Esophagus squamous epithelium (tissue), 4 donors: ENCODE data around the gene MRPL37.

Source experiments
- POLR2A ChIP-seq, 4 donors: fragments of 450-650 bp; IDR thresholded peaks; one replicate each; pipeline ENCODE4 v1.6.1; 2017; ENCODE audit warnings: antibody characterized with exemption in 4 of 4, mild to moderate bottlenecking in 4 of 4, moderate library complexity in 3 of 4
- TF ChIP-seq, protein P1 (sequence below), 6 experiments: fragments of 450-650 bp in 4 of 6; fragments of 200-600 bp in 2 of 6; sonication (generic) in 2 of 6; IDR thresholded peaks; one replicate each; pipeline ENCODE4 v1.5.1; 2016 to 2019; ENCODE audit warnings: antibody characterized with exemption in 6 of 6, mild to moderate bottlenecking in 4 of 6, moderate library complexity in 4 of 6

GRCh38 chr1:54262244-54262643, 62.3 kb downstream of the MRPL37 start:
- TF ChIP-seq POLR2A (IDR thresholded peaks at IDR 0.05), result no peak
- TF ChIP-seq, protein P1, sequence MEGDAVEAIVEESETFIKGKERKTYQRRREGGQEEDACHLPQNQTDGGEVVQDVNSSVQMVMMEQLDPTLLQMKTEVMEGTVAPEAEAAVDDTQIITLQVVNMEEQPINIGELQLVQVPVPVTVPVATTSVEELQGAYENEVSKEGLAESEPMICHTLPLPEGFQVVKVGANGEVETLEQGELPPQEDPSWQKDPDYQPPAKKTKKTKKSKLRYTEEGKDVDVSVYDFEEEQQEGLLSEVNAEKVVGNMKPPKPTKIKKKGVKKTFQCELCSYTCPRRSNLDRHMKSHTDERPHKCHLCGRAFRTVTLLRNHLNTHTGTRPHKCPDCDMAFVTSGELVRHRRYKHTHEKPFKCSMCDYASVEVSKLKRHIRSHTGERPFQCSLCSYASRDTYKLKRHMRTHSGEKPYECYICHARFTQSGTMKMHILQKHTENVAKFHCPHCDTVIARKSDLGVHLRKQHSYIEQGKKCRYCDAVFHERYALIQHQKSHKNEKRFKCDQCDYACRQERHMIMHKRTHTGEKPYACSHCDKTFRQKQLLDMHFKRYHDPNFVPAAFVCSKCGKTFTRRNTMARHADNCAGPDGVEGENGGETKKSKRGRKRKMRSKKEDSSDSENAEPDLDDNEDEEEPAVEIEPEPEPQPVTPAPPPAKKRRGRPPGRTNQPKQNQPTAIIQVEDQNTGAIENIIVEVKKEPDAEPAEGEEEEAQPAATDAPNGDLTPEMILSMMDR (IDR thresholded peaks at IDR 0.05), result no peak
